Heart right ventricle (tissue), 16 donors: ENCODE measurements around the gene ZHX3. TPM values are rescaled to one million over a fixed set of nuclear protein-coding genes. Genes with fewer than 3 reads are reported as not detected.

ENCODE experiments used
- ATAC-seq, 8 donors: fragments of 200-7000 bp; cut with Tn5 transposase; one replicate each; pipeline ENCODE4 v1.9.1; 2020; ENCODE audit warnings: mild to moderate bottlenecking in 8 of 8, moderate library complexity in 8 of 8, moderate number of reproducible peaks in 1 of 8
- DNase-seq, 2 donors: peaks; one replicate each; pipeline ENCODE4 v3.0.0-alpha.2; 2020
- H3K27ac ChIP-seq, 10 donors: fragments of 200-600 bp; sonication (generic) in 2 of 10; one replicate each; pipeline versions ENCODE4 v1.5.0 to v1.8.0; 2020 to 2022; ENCODE audit warnings: mild to moderate bottlenecking in 3 of 10
- H3K27me3 ChIP-seq, 7 donors: fragments of 200-600 bp; one replicate each; pipeline ENCODE4 v1.8.0; 2021 to 2022; ENCODE audit warnings: mild to moderate bottlenecking in 2 of 7
- H3K36me3 ChIP-seq, 9 donors: fragments of 200-600 bp; sonication (generic) in 1 of 9; one replicate each; pipeline versions ENCODE4 v1.5.0 to v1.8.0; 2020 to 2022; ENCODE audit warnings: mild to moderate bottlenecking in 2 of 9
- H3K4me1 ChIP-seq, 9 donors: fragments of 200-600 bp; sonication (generic) in 1 of 9; one replicate each; pipeline versions ENCODE4 v1.5.0 to v1.8.0; 2020 to 2022; ENCODE audit warnings: mild to moderate bottlenecking in 4 of 9
- H3K4me3 ChIP-seq, 10 donors: fragments of 200-600 bp; sonication (generic) in 2 of 10; one replicate each; pipeline versions ENCODE4 v1.5.0 to v1.8.0; 2020 to 2022; ENCODE audit warnings: mild to moderate bottlenecking in 7 of 10, moderate library complexity in 2 of 10
- H3K9me3 ChIP-seq, 11 donors: fragments of 200-600 bp in 10 of 11; sonication (generic) in 2 of 11; one replicate each; pipeline versions ENCODE4 v1.5.0 to v1.8.0; 2013 to 2022; ENCODE audit warnings: mild to moderate bottlenecking in 2 of 11, control low read depth in 1 of 11, moderate library complexity in 1 of 11
- CTCF ChIP-seq, 9 donors: fragments of 200-600 bp; sonication (generic) in 2 of 9; IDR thresholded peaks; one replicate each; pipeline versions ENCODE4 v1.5.0 to v1.8.0; 2021 to 2022; ENCODE audit warnings: antibody characterized with exemption in 9 of 9, mild to moderate bottlenecking in 5 of 9, moderate library complexity in 1 of 9
- WGBS, 2 donors: extraction: QIAGEN DNeasy Blood & Tissue Kit; methylation state at CpG; one replicate each; pipeline ENCODE4 v1.1.7; 2013; ENCODE audit warnings: inconsistent platforms in 1 of 2; 5-methylcytosine and 5-hydroxymethylcytosine counted together
- intact Hi-C, 10 donors: fragments of 100-400 bp; cut with DNase I; formaldehyde crosslinking; loops; one replicate each; pipeline versions ENCODE4 v1.11.1 to v1.14.2; 2022
- polyA plus RNA-seq, 2 donors: library from polyadenylated mRNA; stranded (reverse); fragments of 200-250 nt; gene quantifications; one replicate each; pipeline ENCODE4 v1.2.3, GENCODE V29; 2013
- total RNA-seq, 10 donors: library from RNA; stranded (reverse); fragmentation: NEBNext Ultra II Directional in 3 of 10; extraction: Animal tissue kit (Norgen Biotek cat#: 25700) in 3 of 10; gene quantifications; one replicate each; pipeline versions ENCODE4 v1.2.1 to v1.2.4, GENCODE V29; 2021 to 2023
- donor health status: Arrhythmogenic right ventricular cardiomyopathy.
- donor health status: ischemic (EF 13 %, LVEDD 7.1; RV severe dilation, severe dysfunction).
- donor health status: healthy with polysubstance abuse.
- donor health status: DM: no; HTN: yes; CAD: no.
- donor health status: DM: no; HTN: no; CAD: no.
- donor health status: ischemic (EF 25% LVEDD 6.9; RV normal size, moderate dysfunction).
- donor health status: ischemic (EF 25% LVEDD 5.7; RV mildly dilated, moderate dysfunction).
- donor health status: healthy.
- donor health status: DM: yes; HTN: yes; CAD: no.
- donor health status: Ischemic cardiomyopathy.
- donor health status: ischemic (EF 35%, LVEDD 5.7; RV mildly dilated, moderate dysfunction).
- donor health status: nonischemic (EF 11% LVEDD 7.7; RV severe dilation, severe dysfunction).
- donor health status: DM: yes; HTN: yes; CAD: no.
- donor health status: PGD.
- donor health status: ischemic (EF 29% LVEDD 5.4; RV normal size, mild dysfunction).
- donor health status: nonischemic (EF 23%, LVEDD 6.1; RV moderate dilation, normal function).

Gene ZHX3
- total and polyA plus RNA-seq, 12 donors: 6.5 to 51.8 (median 30.4) TPM

GRCh38 chr20:41309817-41310216, 7.7 kb downstream of the ZHX3 start:
- H3K4me1 ChIP-seq: peaks cover 5 to 77% (median 39%) of the 10 kb centered on the region in 9 donors
- DNase-seq (no peak), ATAC-seq (no peak)

GRCh38 chr20:41308726-41309413, 8.7 kb downstream of the ZHX3 start:
- Histone ChIP-seq H3K27ac (peak overlapping the region in 9 of 10 donors; percentile 15 to 77 (median 30)), H3K4me1 (peaks cover 2 to 77% (median 39%) of the 10 kb centered on the region in 9 donors), H3K36me3 (no peaks in the 10 kb centered on the region), H3K4me3 (no peak overlapping the region), H3K27me3 (no peaks in the 10 kb centered on the region), H3K9me3 (no peaks in the 10 kb centered on the region)
- intact Hi-C loops: loop anchor here in 1 of 10 donors (5.0 kb wide), 1 partner anchor 1732 kb away; no protein-coding TSS in a partner anchor
- no peak for TF ChIP-seq CTCF (IDR thresholded peaks at IDR 0.05)
- ATAC-seq (peak in 4 of 8 donors; percentile 28 to 57 (median 35)), DNase-seq (no peak)
- 35 to 64% methylated on average over 3 of the region's 3 CpGs for WGBS, 2 donors

More at GRCh38 chr20:41309817-41310216, 7.7 kb downstream of the ZHX3 start:
- Histone ChIP-seq H3K9me3 (no peaks in the 10 kb centered on the region), H3K4me3 (no peak overlapping the region), H3K27ac (peak overlapping the region in 6 of 10 donors; percentile 18 to 77 (median 43)), H3K36me3 (no peaks in the 10 kb centered on the region), H3K27me3 (no peaks in the 10 kb centered on the region)
- 65 to 71% methylated on average over 2 of the region's 2 CpGs for WGBS, 2 donors
- TF ChIP-seq CTCF (IDR thresholded peaks at IDR 0.05): no peak
- intact Hi-C loops: loop anchor here in 2 of 10 donors (5.0 kb wide), 2 partner anchors 33 to 1733 kb away; no protein-coding TSS in a partner anchor

GRCh38 chr20:41308290-41308711, 9.2 kb downstream of the ZHX3 start:
- Histone ChIP-seq H3K4me3 (no peak overlapping the region), H3K27me3 (no peaks in the 10 kb centered on the region), H3K36me3 (no peaks in the 10 kb centered on the region), H3K9me3 (no peaks in the 10 kb centered on the region), H3K4me1 (peaks cover 2 to 77% (median 37%) of the 10 kb centered on the region in 9 donors), H3K27ac (peak overlapping the region in 7 of 10 donors; percentile 15 to 77 (median 30))
- no peak for TF ChIP-seq CTCF (IDR thresholded peaks at IDR 0.05)
- no peak for DNase-seq
- intact Hi-C loops: loop anchor here in 1 of 10 donors (5.0 kb wide), 1 partner anchor 1731 kb away; no protein-coding TSS in a partner anchor
- WGBS, 2 donors: 12 to 28% methylated on average over 1 of the region's 1 CpG
- peak in 6 of 8 donors; percentile 17 to 49 (median 24) for ATAC-seq

GRCh38 chr20:41307021-41307420, 10.5 kb downstream of the ZHX3 start:
- intact Hi-C loops: loop anchor here in 1 of 10 donors (5.0 kb wide), 1 partner anchor 1730 kb away; no protein-coding TSS in a partner anchor
- no peak for ATAC-seq
- no peak overlapping the region for H3K4me3 ChIP-seq
- no peak overlapping the region for H3K27ac ChIP-seq
- H3K27me3 ChIP-seq: no peaks in the 10 kb centered on the region
- no peak for DNase-seq
- no peaks in the 10 kb centered on the region for H3K36me3 ChIP-seq
- H3K4me1 ChIP-seq: peaks cover 2 to 73% (median 36%) of the 10 kb centered on the region in 9 donors
- H3K9me3 ChIP-seq: no peaks in the 10 kb centered on the region
- WGBS, 2 donors: 100% methylated on average over 1 of the region's 1 CpG
- TF ChIP-seq CTCF (IDR thresholded peaks at IDR 0.05): no peak
